Cerebellar cortex (tissue), 1 donor: Measurements from ENCODE around the gene RRP1.
"Not testable (repeated sequence)": the region's sequence is repeated elsewhere in the genome, so short reads cannot be mapped to it uniquely, and the experiment has no call there.

Source experiments
- DNase-seq: peaks from one replicate; pipeline ENCODE4 v3.0.0-alpha.2; 2015; ENCODE audit warnings: low spot score

RRP1 gene

GRCh38 chr21:43836616-43837015 lies 47.2 kb downstream of the RRP1 start:
- DNase-seq: no peak

GRCh38 chr21:43840259-43840658 lies 50.9 kb downstream of the RRP1 start:
- DNase-seq: no peak

- DNase-seq: no peak
Observed at GRCh38 chr21:43842742-43843141, 53.4 kb downstream of the RRP1 start.

DNA sequence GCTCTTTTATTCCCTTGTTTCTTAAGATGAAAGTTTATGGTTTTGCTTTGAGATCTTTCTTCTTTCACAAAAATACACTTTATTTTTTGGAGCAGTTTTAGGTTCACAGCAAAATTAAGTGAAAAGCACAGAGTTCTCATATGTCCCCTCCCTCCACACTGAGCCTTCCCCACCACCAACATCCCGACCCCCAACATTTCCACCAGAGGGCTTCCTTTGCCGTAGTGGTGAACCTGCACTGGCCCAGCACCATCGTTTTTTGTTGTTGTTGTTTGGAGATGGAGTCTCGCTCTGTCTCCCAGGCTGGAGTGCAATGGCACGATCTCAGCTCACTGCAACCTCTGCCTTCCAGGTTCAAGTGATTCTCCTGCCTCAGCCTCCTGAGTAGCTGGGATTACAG lies 55.5 kb downstream of the RRP1 start:
- DNase-seq: not testable (repeated sequence)

GRCh38 chr21:43845386-43845785 lies 56.0 kb downstream of the RRP1 start:
- DNase-seq: no peak

DNA sequence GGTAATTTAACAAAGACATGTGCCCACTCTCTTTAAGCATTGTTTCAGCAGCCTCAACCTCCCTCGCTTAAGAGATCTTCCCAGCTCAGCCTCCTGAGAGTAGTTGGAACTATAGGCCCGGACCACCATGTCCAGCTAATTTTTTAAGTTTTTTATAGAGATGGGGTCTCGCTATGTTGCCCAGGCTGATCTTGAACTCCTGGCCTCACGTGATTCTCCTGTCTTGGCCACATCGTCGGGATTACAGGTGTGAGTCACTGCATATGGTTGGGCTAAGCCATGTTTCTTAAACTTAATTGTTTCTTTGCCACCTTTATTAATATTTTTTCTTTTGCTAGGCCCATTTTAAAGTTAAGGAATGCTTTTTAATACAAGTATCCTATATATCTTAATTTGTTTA lies 57.1 kb downstream of the RRP1 start:
- DNase-seq: no peak

DNA sequence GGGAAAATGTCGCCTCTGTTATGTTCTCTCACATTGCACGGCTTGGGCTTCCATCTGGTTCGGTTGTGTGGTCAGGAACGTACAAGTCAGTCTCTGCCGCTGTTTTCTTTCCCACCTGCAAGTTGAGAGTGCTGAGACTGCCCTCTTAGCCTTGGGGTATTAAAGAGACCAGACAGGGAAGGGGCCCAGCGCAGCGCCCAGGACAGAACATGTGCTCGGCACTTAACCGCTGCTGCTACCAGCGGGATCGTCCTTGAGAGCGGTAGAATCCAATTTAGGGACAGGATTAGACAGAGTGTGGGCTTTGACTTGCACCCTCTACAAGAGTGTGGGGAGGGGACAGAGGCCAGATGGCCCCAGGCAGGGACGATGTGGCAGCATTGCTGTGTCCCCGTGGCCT lies 57.9 kb downstream of the RRP1 start:
- DNase-seq: no peak

DNA sequence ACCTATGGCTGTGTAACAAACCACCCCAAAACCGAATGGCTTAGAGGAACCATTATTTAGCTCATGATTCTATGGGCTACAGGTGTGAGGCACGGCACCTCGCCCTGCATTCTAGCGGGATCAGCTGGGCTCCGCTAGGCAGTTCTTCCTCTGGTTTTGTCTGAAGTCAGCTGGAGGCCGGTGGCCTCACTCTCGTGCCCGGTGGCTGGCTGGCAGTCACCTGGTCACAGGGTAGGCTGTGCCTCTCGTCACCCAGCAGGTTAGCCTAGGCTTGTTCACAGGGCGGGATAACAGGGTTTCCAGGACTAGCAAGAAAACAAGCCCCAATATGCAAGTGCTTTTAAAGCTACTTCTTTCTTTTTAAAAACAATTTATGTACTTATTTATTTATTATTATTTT lies 59.4 kb downstream of the RRP1 start:
- no peak for DNase-seq

DNA sequence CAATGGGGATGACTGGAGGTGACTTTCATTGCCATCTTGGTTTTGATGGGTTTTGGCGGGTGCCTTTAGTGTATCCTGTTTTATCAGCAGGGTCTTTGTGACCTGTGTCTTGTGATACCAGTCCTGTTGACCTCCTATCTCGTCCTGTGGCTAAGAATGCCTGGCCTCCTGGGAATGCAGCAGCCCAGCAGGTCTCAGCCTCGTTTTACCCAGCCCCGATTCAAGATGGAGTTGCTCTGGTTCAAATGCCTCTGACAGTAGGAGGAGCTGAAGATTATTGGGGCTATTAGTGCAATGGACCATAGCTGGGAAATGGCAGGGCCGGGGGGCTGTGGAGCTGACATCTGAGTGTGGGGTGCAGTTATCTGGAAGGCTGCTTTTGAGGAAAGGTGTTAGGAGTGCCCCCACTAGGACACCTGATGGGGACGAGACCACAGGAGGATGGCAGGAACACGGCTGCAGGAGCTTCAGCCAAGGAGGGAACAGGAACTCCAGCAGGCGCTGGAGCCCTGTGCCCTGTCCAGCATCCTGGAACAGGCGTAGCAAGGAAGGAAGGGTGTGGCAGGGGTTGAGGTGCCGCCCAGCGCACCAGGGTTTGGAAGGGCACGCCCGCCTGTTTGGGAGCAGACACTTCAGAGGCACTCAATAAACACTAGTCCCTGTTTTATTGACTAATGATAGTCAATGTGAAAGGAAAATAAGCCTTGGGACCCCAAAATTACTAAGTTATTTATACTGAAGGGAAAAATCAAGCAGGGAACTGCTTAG lies 60.3 kb downstream of the RRP1 start:
- DNase-seq: no peak

- DNase-seq: no peak
Observed at GRCh38 chr21:43850728-43851295, 61.4 kb downstream of the RRP1 start.

GRCh38 chr21:43851593-43851992 lies 62.2 kb downstream of the RRP1 start:
- DNase-seq: no peak

GRCh38 chr21:43853851-43854772 lies 64.7 kb downstream of the RRP1 start:
- no peak for DNase-seq
